NCI-H748 (cell line): Measurements from ENCODE around the gene CDK3.
"Not testable (repeated sequence)": the region's sequence is repeated elsewhere in the genome, so short reads cannot be mapped to it uniquely, and the experiment has no call there.

Source experiments
- DNase-seq: peaks from one replicate; lab custom pipeline; 2025; ENCODE audit not compliant: unreplicated experiment; lab: John Stamatoyannopoulos, UW

The CDK3 gene

DNA sequence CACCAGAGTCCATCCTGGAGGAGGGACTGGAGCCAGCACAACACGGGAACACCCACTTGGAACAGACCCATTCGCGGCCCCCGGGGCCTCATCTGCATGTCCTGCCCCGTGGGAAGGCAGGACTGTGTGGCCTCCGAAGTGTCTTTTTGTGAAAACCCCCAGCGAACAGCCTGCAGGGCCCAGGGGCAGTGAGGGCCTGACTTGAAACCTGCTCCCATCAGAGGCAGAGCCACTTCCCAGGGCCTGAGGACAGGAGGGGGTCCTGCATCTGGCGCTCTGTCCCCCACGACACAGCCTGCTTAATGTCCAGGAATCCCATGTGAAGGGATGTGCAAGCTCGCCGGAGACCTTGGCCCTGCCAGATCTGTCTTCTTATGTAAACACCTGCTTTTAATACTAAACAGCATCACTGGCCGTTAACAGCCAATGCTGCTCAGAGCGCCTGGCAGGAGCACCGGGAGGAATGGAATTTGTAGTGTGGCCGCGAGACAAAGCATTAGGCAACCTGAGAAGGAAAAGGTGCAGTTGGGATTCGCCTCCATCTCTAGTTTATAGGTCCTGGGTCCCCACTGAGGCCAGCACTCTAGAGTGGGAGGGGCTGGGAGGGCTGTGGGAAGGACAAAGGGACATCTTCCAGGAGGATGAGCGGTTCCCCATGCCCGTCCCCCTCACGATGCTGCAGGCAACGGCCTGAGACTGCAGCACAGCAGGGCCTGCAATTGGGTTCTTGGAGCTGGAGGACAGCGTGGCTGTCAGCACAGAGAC, 36.0 kb downstream of the CDK3 start:
- no peak for DNase-seq

DNA sequence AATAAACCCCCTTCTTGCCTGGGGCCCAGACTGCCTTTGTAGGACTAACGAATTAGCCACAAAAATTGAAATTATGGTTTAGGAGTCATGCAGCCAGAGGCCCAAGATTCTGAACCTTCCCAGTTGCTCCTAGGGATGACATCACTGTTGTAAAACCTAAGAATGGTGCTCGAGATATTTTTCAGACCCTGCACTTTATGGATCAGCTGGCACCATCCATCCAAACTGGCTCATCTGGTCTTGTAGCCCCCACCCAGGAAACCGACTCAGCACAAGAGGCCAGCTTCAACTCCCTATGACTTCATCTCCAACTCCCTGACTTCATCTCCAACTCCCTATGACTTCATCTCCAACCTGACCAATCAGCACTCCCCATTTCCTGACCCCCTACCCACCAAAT, 37.4 kb downstream of the CDK3 start:
- DNase-seq: no peak

DNA sequence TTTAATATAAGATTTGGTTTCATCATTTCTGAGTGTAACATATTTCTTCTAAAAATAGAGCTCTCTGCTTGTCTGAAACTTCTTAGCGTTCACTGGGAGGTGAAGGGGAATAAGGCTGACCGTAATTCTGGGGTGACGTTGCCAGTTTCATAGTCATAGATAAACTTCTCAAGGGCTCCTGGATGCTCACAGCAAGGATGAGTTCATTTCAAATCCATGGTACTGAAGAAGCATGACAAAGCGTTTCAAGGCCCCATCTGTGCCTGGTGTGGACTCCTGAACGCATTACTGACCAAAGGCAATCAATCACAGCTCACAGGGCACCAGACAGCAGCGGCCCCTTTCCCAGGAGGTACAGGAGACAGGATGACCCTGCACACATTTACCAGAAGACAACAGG, 38.5 kb downstream of the CDK3 start:
- DNase-seq: no peak

DNA sequence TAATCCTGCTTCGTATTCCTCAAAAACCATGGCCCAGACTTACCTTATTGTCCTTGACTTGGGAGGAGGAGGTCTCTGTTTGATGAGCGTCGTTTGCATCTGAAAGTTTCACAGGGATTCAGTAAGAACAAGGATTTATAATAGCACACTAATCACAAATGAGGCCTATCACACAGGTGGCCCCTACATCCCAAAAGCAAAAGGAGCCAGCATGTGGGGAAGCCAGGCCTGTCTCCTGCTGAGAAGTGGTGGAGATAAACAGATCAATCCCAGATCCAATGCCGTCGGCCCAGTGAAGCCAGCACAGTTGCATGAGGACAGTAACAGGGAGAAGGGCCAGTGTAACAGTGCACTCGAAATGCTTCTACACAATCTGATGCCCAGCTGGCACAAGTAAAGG, 39.7 kb downstream of the CDK3 start:
- no peak for DNase-seq

DNA sequence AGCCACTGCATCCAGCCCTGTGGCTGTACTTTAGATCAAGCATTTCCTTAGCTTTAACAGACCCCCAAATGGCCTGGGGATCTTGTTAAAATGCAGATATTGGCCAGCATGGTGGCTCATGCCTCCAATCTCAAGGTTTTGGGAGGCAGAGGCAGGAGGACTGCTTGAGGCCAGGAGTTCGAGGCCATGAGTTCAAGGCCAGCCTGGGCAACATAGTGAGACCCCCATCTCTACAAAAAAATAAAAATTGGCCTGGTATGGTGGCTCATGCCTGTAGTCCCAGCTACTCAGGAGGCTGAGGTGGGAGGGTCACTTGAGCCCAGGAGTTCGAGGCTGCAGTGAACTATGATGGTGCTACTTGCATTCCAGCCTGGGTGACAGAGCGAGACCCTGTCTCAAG, 42.2 kb downstream of the CDK3 start:
- not testable (repeated sequence) for DNase-seq

DNA sequence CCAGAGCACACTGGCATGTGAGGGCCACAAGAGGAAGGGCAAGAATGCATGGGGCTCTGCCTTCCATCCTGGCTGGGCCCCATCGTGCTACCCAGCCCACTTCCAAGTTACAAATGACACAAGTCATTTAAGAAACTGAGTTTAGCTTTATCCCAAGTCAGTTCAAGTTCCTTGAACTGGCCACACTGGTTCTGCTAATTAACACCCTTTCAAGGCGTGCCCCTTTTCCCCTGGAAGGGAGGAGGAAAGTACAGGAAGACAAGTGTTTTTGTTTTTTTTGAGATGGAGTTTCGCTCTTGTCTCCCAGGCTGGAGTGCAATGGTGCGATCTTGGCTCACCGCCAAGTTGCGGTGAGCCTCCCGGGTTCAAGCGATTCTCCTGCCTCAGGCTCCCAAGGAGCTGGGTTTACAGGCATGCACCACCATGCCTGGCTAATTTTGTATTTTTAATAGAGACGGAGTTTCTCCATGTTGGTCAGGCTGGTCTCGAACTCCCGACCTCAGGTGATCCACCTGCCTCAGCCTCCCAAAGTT, 43.9 kb downstream of the CDK3 start:
- not testable (repeated sequence) for DNase-seq

DNA sequence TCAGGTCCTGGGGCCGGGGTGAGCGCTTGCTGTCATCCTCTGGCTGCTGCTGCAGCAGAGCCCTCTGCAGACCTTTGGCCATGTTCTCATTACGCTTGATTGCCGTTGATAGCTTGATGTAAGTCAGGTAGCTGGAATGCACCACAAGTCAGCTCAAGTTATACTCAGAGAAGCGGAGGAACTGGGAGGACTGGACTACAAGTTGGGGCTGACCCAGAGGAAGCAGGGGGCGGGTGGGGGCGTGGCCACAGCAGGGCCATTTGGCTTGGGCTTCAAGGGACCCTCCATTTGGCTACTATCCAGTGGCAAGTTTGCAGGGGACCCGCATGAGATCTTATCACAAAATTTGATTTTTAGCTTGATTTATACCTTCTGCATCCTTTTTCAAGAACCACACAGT, 45.4 kb downstream of the CDK3 start:
- no peak for DNase-seq

DNA sequence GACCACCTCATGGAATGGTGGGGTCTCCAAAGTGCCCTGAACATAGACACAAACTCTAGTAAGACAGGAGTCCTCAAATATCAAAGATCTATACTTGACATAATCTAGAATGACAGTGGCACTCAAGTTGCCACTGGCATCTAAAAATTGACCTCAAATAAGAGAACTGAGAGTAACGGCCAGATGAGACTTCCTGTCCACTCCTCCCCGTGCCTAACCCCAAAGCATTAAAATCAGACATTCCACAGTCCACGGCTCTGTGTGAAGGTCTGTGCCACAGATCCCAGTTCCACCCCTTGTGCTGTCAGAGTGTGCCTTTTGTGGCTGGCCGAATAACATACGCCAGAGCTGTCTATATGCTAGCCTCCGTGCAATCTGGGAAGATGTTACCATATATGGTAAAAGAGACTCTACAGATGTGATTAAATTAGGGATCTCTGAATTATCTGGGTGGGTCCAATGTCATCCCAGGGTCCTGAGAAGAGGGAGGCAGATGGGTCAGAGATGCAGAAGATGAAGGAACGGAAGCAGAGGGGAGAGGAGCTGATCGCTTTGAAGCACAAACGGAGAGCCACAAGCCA, 47.5 kb downstream of the CDK3 start:
- no peak for DNase-seq

DNA sequence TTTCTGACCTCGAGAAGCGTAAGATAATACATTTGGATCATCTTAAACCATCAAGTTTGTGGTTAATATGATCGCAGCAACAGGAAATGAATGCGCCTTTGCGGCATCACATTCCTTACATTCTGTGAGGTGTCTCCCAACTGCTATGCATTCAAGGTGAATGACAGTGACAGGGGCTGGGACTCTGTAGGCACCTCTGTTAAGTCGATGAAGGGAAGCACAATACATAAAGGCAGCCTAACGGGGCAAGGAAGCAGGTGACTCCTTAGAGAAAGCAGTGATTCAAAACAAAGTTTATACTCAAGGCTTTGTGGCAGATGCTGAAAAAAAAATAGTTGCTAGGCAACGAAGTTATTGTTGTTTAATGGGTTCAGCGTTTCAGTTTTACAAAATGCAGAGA, 48.1 kb downstream of the CDK3 start:
- no peak for DNase-seq

DNA sequence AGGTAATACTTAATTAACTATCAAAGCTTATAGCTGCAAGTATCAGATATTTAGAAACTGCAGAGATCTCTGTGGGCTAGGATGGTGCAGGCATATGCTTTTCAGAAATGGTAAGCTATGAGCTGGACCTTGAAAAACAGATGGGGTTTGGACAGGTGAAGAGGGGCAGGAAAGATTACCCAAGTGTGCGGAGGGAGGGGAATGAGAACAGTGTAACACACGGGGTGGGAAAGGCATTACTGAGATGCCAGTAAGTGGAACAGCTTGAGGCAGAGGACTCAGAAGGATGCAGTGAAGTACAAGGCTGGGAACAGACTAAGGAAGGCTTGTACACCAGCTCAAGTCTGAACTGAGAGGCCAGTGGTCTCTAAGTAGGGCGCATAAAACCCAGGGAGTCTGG, 48.6 kb downstream of the CDK3 start:
- no peak for DNase-seq

DNA sequence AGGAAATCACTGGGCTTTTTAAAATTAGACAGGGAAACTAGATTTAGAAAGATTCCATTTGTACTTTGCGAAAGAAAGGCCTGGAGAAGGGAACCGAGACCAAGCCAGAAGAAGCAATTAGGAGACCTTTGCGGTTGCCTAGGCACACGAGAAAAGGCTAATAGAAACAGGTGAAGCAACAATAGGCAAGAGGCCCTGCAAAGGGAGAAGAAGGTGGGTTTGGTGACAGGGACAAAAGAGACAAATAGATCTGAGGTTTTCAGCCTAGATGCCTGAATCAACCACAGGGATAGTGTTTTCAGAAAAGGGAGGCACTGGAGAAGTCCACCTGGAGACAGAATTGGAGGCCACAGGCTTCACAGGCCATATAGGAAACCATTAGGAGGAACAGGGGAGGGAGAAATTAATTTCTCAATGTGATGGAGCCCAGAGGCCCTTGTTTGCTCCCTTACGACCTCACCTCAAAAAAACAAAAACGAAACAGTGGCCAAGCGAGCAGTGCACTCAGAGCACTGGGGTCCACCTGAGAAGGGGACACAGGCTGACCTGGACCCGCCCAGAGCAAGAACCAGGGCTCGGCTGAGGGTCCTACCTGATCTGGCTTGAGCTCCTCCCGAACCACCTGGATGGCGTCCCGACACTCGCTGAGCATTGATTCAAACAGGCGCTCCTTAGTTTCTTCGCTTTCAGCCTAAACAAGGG, 49.3 kb downstream of the CDK3 start:
- DNase-seq: no peak

DNA sequence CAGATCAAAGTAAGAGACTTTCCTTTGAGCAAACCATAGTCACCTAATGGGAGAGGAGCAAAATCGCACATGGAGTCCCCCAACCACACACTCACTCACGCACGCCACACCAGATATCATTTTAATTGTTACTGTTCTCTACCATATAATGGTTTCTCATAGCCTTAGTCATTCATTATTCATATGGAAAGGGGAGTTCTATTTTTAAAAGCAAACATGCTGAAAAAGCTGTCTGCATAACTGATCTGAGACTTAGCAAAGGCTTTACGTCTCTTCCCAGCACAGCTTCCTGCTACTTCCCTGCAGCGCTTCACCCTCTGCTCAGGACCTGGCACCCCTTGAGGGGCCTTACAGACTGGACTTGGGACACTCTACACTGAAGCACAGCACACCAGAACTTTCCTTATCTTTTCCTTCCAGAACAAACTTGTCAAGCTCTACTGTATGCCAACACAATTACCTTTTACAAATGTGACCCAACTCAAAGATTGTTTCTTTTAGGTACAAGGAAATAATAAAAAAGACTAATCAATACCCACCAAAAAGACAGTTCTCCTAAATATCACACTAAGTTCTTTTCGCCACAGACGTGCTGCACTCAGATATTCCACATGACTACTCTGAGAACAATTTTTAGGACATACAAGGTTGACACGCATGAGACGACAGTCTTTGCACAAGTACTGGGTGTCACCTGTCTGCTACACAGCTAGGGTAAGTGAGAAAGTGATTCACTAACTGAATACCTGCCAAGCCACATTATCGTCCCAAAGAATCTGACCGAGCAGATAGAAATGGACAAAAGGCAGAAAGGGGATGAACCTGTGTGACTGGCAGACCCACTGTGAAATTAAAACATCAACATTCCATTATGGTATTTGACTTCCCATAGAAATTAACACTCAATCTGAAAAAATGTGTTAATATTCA, 50.1 kb downstream of the CDK3 start:
- DNase-seq: no peak

DNA sequence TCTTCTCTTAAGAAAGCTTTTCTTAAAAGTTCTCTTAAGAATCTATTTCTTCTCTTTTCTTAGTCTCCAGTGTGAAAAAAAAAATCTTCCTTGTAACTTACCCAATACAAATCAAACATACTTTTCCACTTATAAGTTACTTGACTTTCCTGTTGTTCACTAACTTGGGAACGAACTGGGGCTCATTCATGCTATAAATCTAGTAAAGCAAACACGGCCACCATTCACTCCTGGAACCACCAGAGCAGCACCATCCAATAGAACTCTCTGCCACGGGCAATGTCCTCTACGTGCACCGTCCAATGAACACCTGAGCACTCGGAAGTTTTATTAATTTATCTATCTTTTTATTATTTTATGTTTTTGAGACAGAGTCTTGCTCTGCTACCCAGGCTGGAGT, 50.9 kb downstream of the CDK3 start:
- no peak for DNase-seq

DNA sequence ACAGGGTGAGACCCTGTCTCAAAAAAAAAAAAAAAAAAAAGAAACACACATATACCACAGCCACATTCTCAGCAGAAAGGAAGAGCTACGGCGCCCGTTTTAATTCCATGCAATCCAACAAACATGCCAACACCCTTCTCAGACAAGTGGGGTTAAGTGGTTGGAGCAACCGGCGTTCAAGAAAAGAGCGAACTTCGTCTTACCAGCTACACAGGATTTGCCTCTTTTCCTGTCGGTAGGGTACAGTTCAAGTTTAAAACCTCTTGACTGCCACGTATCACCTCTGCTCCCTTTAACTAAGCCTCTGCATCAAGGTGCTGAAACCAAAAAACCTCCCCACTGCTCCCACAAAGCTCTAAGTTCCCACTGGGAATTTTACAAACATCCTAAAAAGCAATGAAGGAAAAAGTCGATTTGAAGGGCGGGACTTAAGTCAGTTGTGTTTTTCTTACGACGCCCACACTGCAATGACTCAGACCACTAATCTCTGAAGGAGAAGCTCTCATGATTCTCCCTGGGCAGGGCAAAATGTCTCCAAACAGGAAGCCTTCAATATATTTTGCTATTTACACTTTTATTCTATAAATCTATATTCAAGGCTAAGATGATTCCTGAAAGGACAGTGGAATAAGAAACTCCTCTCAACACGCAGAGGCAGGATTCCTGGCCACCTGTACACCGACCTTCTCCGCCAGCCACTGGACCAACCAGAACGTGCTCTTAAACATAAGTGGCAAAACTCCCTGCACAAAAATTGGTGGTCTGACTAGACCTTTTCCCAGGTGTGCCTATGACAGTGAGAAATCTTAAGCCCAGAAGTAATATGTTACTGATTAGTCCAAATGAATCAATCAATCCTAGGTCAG, 52.8 kb downstream of the CDK3 start:
- DNase-seq: no peak

DNA sequence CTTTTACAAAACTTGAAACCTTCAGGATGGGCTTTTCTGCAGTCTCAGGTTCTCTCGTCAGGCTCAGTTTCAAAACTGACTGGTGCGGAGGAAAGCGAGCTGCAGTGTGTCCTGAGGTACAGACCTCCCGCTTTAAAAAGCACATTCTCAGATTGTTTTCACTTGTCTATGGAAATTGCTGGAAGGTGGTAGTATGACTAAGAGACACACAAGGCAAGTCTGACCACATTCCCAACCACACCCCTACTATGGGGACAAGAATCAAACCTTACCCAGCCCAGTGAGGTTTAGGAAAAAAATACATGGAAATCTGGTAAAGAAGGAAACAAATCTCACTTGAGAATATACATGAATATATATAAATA, 53.4 kb downstream of the CDK3 start:
- no peak for DNase-seq
